ENCODE results near the gene DCAF4L1. TPM values are rescaled to one million over a fixed set of nuclear protein-coding genes. Genes with fewer than 3 reads are reported as not detected.

DCAF4L1 gene, protein sequence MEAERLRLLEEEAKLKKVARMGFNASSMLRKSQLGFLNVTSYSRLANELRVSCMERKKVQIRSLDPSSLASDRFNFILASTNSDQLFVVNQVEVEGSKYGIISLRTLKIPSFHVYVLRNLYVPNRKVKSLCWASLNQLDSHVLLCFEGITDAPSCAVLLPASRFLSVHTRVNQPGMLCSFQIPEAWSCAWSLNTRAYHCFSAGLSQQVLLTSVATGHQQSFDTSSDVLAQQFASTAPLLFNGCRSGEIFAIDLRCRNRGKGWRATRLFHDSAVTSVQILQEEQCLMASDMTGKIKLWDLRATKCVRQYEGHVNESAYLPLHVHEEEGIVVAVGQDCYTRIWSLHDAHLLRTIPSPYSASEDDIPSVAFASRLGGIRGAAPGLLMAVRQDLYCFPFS
- 0.13 and 0.14 TPM in 2 replicates for polyA plus RNA-seq (2011; rRNA removed)
- 0.05 and 0.07 TPM in 2 replicates for polyA plus RNA-seq (2012; cell fraction: cytosol; rRNA removed)
- 0.38 and 0.43 TPM in 2 replicates for polyA plus RNA-seq (2012; cell fraction: nucleus; rRNA removed)
- 0.12 to 0.20 TPM (median 0.13 TPM) in 3 replicates for polyA plus RNA-seq (2017; fragmentation: RNase III; extraction: RNeasy Plus Mini Kit Qiagen cat#74134 plus additional on column Dnase treatment)
- polyA minus RNA-seq (2011; rRNA and poly(A)+ RNA removed), result 0.12 and 0.15 TPM in 2 replicates

DNA sequence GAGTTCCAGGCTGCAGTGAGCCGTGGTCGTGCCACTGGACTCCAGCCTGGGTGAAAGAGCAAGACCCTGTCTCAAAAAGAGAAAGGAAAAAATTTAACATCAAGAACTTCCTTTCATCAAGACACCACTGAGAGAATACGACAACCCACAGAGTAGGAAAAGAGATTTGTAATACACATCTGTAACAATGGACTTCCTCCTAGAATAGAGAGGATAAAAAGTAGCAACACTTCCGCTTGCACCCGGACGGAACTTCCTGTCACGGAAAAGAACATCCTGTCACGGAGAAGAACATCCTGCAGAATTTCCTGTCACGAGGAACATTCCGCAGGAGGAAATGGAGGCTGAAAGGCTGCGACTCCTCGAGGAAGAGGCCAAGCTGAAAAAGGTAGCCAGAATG lies at the start of gene DCAF4L1:
TSS of gene DCAF4L1 (plus strand) at position 301 of the 400 bp plus-strand sequence. CDS start at position 338, 37 bp downstream.
- DNase-seq (ENCODE audit: low read depth in 1 of 2, low spot score in 1 of 2) (no peak), ATAC-seq (no peak), FAIRE-seq (no peak)
- 84% methylated on average over 12 of the region's 12 CpGs for WGBS (ENCODE audit: missing lambda C conversion rate)
- POLR2A ChIA-PET, result no interaction called here
- H3K4me1 ChIP-seq, result no peaks in the 10 kb centered on the region
- no peak for TF ChIP-seq CHD4 (IDR thresholded peaks at IDR 0.05; ENCODE audit: borderline replicate concordance)
- TF ChIP-seq ZC3H11A (IDR thresholded peaks at IDR 0.05), result no peak
- no peak for TF ChIP-seq MAFK (IDR thresholded peaks at IDR 0.05; ENCODE audit: partially characterized antibody)
- TF ChIP-seq FOSB (CRISPR knock-in tag; IDR thresholded peaks at IDR 0.05), result no peak
- no peak for TF ChIP-seq ZSCAN20 (CRISPR knock-in tag; IDR thresholded peaks at IDR 0.05)
- TF ChIP-seq RNF2 (IDR thresholded peaks at IDR 0.05; ENCODE audit: borderline replicate concordance, low read depth), result no peak
- TF ChIP-seq RAD21 (conservative IDR thresholded peaks at IDR 0.05 in 1 of 2, IDR thresholded peaks at IDR 0.05 in 1 of 2), result no peak
- no peak for TF ChIP-seq HOXB13 (CRISPR knock-in tag; IDR thresholded peaks at IDR 0.05; ENCODE audit: low read depth)
- no peak for TF ChIP-seq NFE2L2 (conservative IDR thresholded peaks at IDR 0.05; ENCODE audit: low read length)
- no peak for TF ChIP-seq JUNB (IDR thresholded peaks at IDR 0.05)
- TF ChIP-seq, protein P1, sequence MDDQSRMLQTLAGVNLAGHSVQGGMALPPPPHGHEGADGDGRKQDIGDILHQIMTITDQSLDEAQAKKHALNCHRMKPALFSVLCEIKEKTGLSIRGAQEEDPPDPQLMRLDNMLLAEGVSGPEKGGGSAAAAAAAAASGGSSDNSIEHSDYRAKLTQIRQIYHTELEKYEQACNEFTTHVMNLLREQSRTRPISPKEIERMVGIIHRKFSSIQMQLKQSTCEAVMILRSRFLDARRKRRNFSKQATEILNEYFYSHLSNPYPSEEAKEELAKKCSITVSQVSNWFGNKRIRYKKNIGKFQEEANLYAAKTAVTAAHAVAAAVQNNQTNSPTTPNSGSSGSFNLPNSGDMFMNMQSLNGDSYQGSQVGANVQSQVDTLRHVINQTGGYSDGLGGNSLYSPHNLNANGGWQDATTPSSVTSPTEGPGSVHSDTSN (IDR thresholded peaks at IDR 0.05), result no peak
- no peak for TF ChIP-seq HOXA7 (CRISPR knock-in tag; IDR thresholded peaks at IDR 0.05)
- TF ChIP-seq CBX2 (IDR thresholded peaks at IDR 0.05; ENCODE audit: borderline replicate concordance, low read depth), result no peak
- TF ChIP-seq PHF8 (IDR thresholded peaks at IDR 0.05; ENCODE audit: borderline replicate concordance, low read depth), result no peak
- TF ChIP-seq, protein P2, sequence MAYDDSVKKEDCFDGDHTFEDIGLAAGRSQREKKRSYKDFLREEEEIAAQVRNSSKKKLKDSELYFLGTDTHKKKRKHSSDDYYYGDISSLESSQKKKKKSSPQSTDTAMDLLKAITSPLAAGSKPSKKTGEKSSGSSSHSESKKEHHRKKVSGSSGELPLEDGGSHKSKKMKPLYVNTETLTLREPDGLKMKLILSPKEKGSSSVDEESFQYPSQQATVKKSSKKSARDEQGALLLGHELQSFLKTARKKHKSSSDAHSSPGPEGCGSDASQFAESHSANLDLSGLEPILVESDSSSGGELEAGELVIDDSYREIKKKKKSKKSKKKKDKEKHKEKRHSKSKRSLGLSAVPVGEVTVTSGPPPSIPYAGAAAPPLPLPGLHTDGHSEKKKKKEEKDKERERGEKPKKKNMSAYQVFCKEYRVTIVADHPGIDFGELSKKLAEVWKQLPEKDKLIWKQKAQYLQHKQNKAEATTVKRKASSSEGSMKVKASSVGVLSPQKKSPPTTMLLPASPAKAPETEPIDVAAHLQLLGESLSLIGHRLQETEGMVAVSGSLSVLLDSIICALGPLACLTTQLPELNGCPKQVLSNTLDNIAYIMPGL (CRISPR knock-in tag; IDR thresholded peaks at IDR 0.05; ENCODE audit: borderline replicate concordance), result no peak
- no peak for TF ChIP-seq ZFP36 (IDR thresholded peaks at IDR 0.05; ENCODE audit: borderline replicate concordance, partially characterized antibody)
- no peak within 1 kb of the TSS for H3K4me2 ChIP-seq
- H3K4me3 ChIP-seq, result no peak within 1 kb of the TSS
- no peak within 1 kb of the TSS for H3K27ac ChIP-seq
- CTCF ChIA-PET, result no interaction called here
- no peaks in the 10 kb centered on the region for H3K9me3 ChIP-seq

DNA sequence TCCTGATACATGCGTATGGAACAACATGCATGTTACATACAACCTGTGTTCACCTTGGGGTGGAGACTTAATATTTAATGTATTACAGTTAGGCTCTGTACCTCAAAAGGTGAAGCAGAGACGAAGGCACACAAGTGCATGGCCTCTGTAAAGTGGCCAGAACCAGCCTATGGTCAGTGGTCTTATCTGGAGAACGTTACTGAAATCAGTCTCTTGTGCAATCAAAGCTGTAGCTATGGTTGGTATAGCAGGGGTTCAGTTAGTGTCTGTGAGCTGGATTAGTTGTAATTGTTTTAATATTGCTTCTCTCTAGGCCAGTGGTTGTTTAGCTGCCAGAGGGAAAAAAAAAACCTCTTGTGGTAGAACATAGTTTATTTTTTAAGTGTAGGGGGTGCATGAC lies 48.6 kb upstream of the DCAF4L1 start:
- CTCF ChIA-PET, result interaction anchor here (0.7 kb wide), 1 partner anchor 240 kb away, joined by 3 read pairs; no protein-coding TSS in a partner anchor
- TF ChIP-seq BHLHE40 (IDR thresholded peaks at IDR 0.05; ENCODE audit: low read depth, low read length) (no peak), CBX8 (IDR thresholded peaks at IDR 0.05) (no peak), MAFK (IDR thresholded peaks at IDR 0.05; ENCODE audit: partially characterized antibody) (no peak), ZFP36 (IDR thresholded peaks at IDR 0.05; ENCODE audit: borderline replicate concordance, partially characterized antibody) (no peak), JUN (IDR thresholded peaks at IDR 0.05) (no peak), MAZ (IDR thresholded peaks at IDR 0.05; ENCODE audit: borderline replicate concordance, low read depth, low read length) (no peak), SREBF2 (IDR thresholded peaks at IDR 0.05) (no peak), FOSL2 (IDR thresholded peaks at IDR 0.05) (no peak), FOSL2 (CRISPR knock-in tag; IDR thresholded peaks at IDR 0.05) (no peak)
- TF ChIP-seq, protein P3, sequence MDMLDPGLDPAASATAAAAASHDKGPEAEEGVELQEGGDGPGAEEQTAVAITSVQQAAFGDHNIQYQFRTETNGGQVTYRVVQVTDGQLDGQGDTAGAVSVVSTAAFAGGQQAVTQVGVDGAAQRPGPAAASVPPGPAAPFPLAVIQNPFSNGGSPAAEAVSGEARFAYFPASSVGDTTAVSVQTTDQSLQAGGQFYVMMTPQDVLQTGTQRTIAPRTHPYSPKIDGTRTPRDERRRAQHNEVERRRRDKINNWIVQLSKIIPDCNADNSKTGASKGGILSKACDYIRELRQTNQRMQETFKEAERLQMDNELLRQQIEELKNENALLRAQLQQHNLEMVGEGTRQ (IDR thresholded peaks at IDR 0.05), result no peak
- TF ChIP-seq, protein P4, sequence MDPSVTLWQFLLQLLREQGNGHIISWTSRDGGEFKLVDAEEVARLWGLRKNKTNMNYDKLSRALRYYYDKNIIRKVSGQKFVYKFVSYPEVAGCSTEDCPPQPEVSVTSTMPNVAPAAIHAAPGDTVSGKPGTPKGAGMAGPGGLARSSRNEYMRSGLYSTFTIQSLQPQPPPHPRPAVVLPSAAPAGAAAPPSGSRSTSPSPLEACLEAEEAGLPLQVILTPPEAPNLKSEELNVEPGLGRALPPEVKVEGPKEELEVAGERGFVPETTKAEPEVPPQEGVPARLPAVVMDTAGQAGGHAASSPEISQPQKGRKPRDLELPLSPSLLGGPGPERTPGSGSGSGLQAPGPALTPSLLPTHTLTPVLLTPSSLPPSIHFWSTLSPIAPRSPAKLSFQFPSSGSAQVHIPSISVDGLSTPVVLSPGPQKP (IDR thresholded peaks at IDR 0.05; ENCODE audit: low read depth, low read length), result no peak
- ATAC-seq, result no peak

More for the DNA sequence above, 48.6 kb upstream of the DCAF4L1 start:
- no peaks in the 10 kb centered on the region for H3K9me3 ChIP-seq
- no peak overlapping the region for H3K4me2 ChIP-seq
- POLR2A ChIA-PET, result no interaction called here
- no peak for FAIRE-seq
- no peak for DNase-seq (ENCODE audit: low read depth in 1 of 2, low spot score in 1 of 2)
- WGBS (ENCODE audit: missing lambda C conversion rate), result 76% methylated on average over 2 of the region's 3 CpGs
- H3K4me1 ChIP-seq, result peaks cover 20% of the 10 kb centered on the region; the same call in 2 of the 3 replicates
- H3K4me3 ChIP-seq, result no peak overlapping the region
- H3K27ac ChIP-seq, result no peak overlapping the region

Measured in A549 (cell line).